HEK293 (cell line): ENCODE measurements around the gene FAM171A1.

Experiments used
- CTCF ChIA-PET: fragments of 350-600 bp; formaldehyde crosslinking; extraction: SDS; loops from one replicate; lab custom pipeline; 2021; ENCODE audit warnings: antibody characterized with exemption; lab: Yijun Ruan, JAX
- POLR2A ChIA-PET: fragments of 300-600 bp; formaldehyde crosslinking; extraction: SDS; loops from one replicate; lab custom pipeline; 2020; ENCODE audit warnings: antibody characterized with exemption, inconsistent platforms; lab: Yijun Ruan, JAX
- H3K27ac ChIP-seq: fragments of 200-500 bp; sonication (Bioruptor generic); 2 replicates; pipeline ENCODE4 v1.5.1; 2014; ENCODE audit warnings: low read depth, low read length, control low read depth, inconsistent platforms; ENCODE audit errors: extremely low read depth
- H3K36me3 ChIP-seq, 2 experiments: fragments of 200-500 bp in 1 of 2; sonication (Bioruptor generic) in 1 of 2; 1 replicate in 1 of 2; 2 replicates in 1 of 2; pipeline ENCODE4 v1.5.1; 2014 to 2017; ENCODE audit warnings: inconsistent platforms in 2 of 2, low read length in 2 of 2; ENCODE audit not compliant: control insufficient read depth in 2 of 2, insufficient read depth in 1 of 2
- H3K4me1 ChIP-seq: fragments of 200-500 bp; sonication (Bioruptor generic); 2 replicates; pipeline ENCODE4 v1.5.1; 2014; ENCODE audit warnings: mild to moderate bottlenecking, low read length, inconsistent platforms; ENCODE audit not compliant: control insufficient read depth, insufficient read depth
- H3K4me3 ChIP-seq: 2 replicates; pipeline ENCODE4 v1.5.1; 2011; ENCODE audit warnings: low read depth, mild to moderate bottlenecking, control low read depth, low read length, moderate library complexity
- H3K9me3 ChIP-seq: fragments of 200-500 bp; sonication (Bioruptor generic); 2 replicates; pipeline ENCODE4 v1.5.1; 2014; ENCODE audit warnings: low read depth, low read length, inconsistent platforms; ENCODE audit not compliant: control insufficient read depth, insufficient read depth
- BCL6B ChIP-seq: fragments of 450-650 bp; formaldehyde crosslinking; IDR thresholded peaks from 2 replicates; pipeline ENCODE4 v1.5.1; 2017; ENCODE audit warnings: missing biosample characterization, missing genetic modification characterization
- CTCF ChIP-seq: fragments of 450-650 bp; formaldehyde crosslinking; IDR thresholded peaks from 2 replicates; pipeline ENCODE4 v1.5.1; 2016; ENCODE audit warnings: missing biosample characterization, missing genetic modification characterization
- KLF8 ChIP-seq: fragments of 450-650 bp; formaldehyde crosslinking; IDR thresholded peaks from 2 replicates; pipeline ENCODE4 v1.5.1; 2016; ENCODE audit warnings: missing biosample characterization, missing genetic modification characterization
- KLF9 ChIP-seq: fragments of 450-650 bp; formaldehyde crosslinking; IDR thresholded peaks from 2 replicates; pipeline ENCODE4 v1.5.1; 2016; ENCODE audit warnings: missing biosample characterization, missing genetic modification characterization, low read depth
- PRDM4 ChIP-seq: fragments of 450-650 bp; formaldehyde crosslinking; IDR thresholded peaks from 2 replicates; pipeline ENCODE4 v1.5.1; 2017; ENCODE audit warnings: missing biosample characterization, missing genetic modification characterization
- SP3 ChIP-seq: fragments of 450-650 bp; formaldehyde crosslinking; IDR thresholded peaks from 2 replicates; pipeline ENCODE4 v1.5.1; 2016; ENCODE audit warnings: missing biosample characterization, missing genetic modification characterization
- TRIM28 ChIP-seq: IDR thresholded peaks from 2 replicates; pipeline ENCODE4 v1.6.1; 2011; ENCODE audit warnings: low read length, control low read depth, borderline replicate concordance
- ZBTB20 ChIP-seq: fragments of 450-650 bp; formaldehyde crosslinking; IDR thresholded peaks from 2 replicates; pipeline ENCODE4 v1.5.1; 2016; ENCODE audit warnings: missing biosample characterization, missing genetic modification characterization
- ZBTB8A ChIP-seq: fragments of 450-650 bp; formaldehyde crosslinking; IDR thresholded peaks from 2 replicates; pipeline ENCODE4 v1.5.1; 2016; ENCODE audit warnings: missing biosample characterization, missing genetic modification characterization
- ZNF140 ChIP-seq: fragments of 450-650 bp; formaldehyde crosslinking; IDR thresholded peaks from 2 replicates; pipeline ENCODE4 v1.5.1; 2016; ENCODE audit warnings: missing biosample characterization, missing genetic modification characterization
- ZNF16 ChIP-seq: fragments of 450-650 bp; formaldehyde crosslinking; IDR thresholded peaks from 2 replicates; pipeline ENCODE4 v1.5.1; 2016; ENCODE audit warnings: low read depth, missing biosample characterization, missing genetic modification characterization
- ZNF175 ChIP-seq: fragments of 450-650 bp; formaldehyde crosslinking; IDR thresholded peaks from 2 replicates; pipeline ENCODE4 v1.5.1; 2016; ENCODE audit warnings: missing biosample characterization, missing genetic modification characterization
- ZNF335 ChIP-seq: fragments of 450-650 bp; formaldehyde crosslinking; conservative IDR thresholded peaks from 2 replicates; pipeline ENCODE4 v1.5.1; 2016; ENCODE audit warnings: missing biosample characterization, missing genetic modification characterization
- ZNF394 ChIP-seq: fragments of 450-650 bp; formaldehyde crosslinking; IDR thresholded peaks from 2 replicates; pipeline ENCODE4 v1.5.1; 2016; ENCODE audit warnings: missing biosample characterization, missing genetic modification characterization, mild to moderate bottlenecking, moderate library complexity, borderline replicate concordance
- ZNF544 ChIP-seq: fragments of 450-650 bp; formaldehyde crosslinking; IDR thresholded peaks from 2 replicates; pipeline ENCODE4 v1.5.0; 2017; ENCODE audit warnings: missing biosample characterization, missing genetic modification characterization
- ZNF600 ChIP-seq: fragments of 450-650 bp; formaldehyde crosslinking; IDR thresholded peaks from 2 replicates; pipeline ENCODE4 v1.5.1; 2016; ENCODE audit warnings: missing biosample characterization, missing genetic modification characterization
- ZNF621 ChIP-seq: fragments of 450-650 bp; formaldehyde crosslinking; IDR thresholded peaks from 2 replicates; pipeline ENCODE4 v1.5.1; 2017; ENCODE audit warnings: missing biosample characterization, missing genetic modification characterization
- ZNF704 ChIP-seq: fragments of 450-650 bp; formaldehyde crosslinking; IDR thresholded peaks from 2 replicates; pipeline ENCODE4 v1.5.1; 2016; ENCODE audit warnings: missing biosample characterization, missing genetic modification characterization
- ZNF76 ChIP-seq: fragments of 450-650 bp; formaldehyde crosslinking; IDR thresholded peaks from 2 replicates; pipeline ENCODE4; 2016; ENCODE audit warnings: low read depth, missing biosample characterization, missing genetic modification characterization, borderline replicate concordance
- ZNF777 ChIP-seq: fragments of 450-650 bp; formaldehyde crosslinking; IDR thresholded peaks from 2 replicates; pipeline ENCODE4 v1.5.1; 2017; ENCODE audit warnings: missing biosample characterization, missing genetic modification characterization, borderline replicate concordance
- ZNF843 ChIP-seq: fragments of 450-650 bp; formaldehyde crosslinking; IDR thresholded peaks from 2 replicates; pipeline ENCODE4 v1.5.1; 2016; ENCODE audit warnings: missing biosample characterization, missing genetic modification characterization

The FAM171A1 gene

GRCh38 chr10:15172306-15172840 lies 198.7 kb downstream of the FAM171A1 start:
- ChIA-PET POLR2A (no interaction called here), CTCF (interaction anchor here (0.6 to 1.1 kb wide), 3 partner anchors 9 to 775 kb away, joined by 3 read pairs; no protein-coding TSS in a partner anchor)

GRCh38 chr10:15169555-15170401 lies 201.3 kb downstream of the FAM171A1 start:
- Histone ChIP-seq H3K27ac (no peak overlapping the region), H3K9me3 (no peaks in the 10 kb centered on the region), H3K4me1 (peaks cover 14% of the 10 kb centered on the region), H3K4me3 (no peak overlapping the region), H3K36me3 (no peaks in the 10 kb centered on the region)
- ChIA-PET CTCF (interaction anchor here (0.5 to 0.8 kb wide), 3 partner anchors 12 to 260 kb away, joined by 3 read pairs; no protein-coding TSS in a partner anchor), POLR2A (interaction anchor here (0.5 to 1.6 kb wide), 4 partner anchors 13 to 332 kb away, joined by 4 to 11 read pairs (median 4); partner anchors contain the start of genes CDNF, HSPA14, MSANTD7 and SUV39H2)
- TF ChIP-seq TRIM28 (peak; percentile 52; the same call in 1 of the 2 replicates), ZNF704 (tag by site-specific recombination) (no peak)

More at GRCh38 chr10:15172306-15172840, 198.7 kb downstream of the FAM171A1 start:
- H3K4me3 ChIP-seq = no peak overlapping the region
- no peaks in the 10 kb centered on the region for H3K9me3 ChIP-seq
- TF ChIP-seq ZNF621 (tag by site-specific recombination) (no peak), PRDM4 (peak; percentile 85)
- TF ChIP-seq, all 188 proteins: peak for 1
- no peak overlapping the region for H3K27ac ChIP-seq
- no peaks in the 10 kb centered on the region for H3K36me3 ChIP-seq
- peaks cover 4% of the 10 kb centered on the region; the same call in 1 of the 2 replicates for H3K4me1 ChIP-seq

GRCh38 chr10:15168786-15169554 lies 202.1 kb downstream of the FAM171A1 start:
- ChIA-PET POLR2A (interaction anchor here (0.5 to 1.6 kb wide), 13 partner anchors 9 to 331 kb away, joined by 3 to 11 read pairs (median 4); partner anchors contain the start of genes CDNF, HSPA14, MSANTD7 and SUV39H2), CTCF (interaction anchor here (0.5 to 0.8 kb wide), 3 partner anchors 13 to 261 kb away, joined by 3 read pairs; no protein-coding TSS in a partner anchor)
- no peak overlapping the region for H3K4me3 ChIP-seq
- TF ChIP-seq ZNF175 (tag by site-specific recombination) (no peak), ZNF335 (peak; percentile 13), BCL6B (tag by site-specific recombination) (no peak), ZNF140 (tag by site-specific recombination) (no peak), CTCF (tag by site-specific recombination) (no peak), ZBTB8A (peak; percentile 21; the same call in 1 of the 2 replicates), ZNF843 (no peak), ZNF777 (tag by site-specific recombination) (no peak), ZNF600 (tag by site-specific recombination) (peak; percentile 51), ZNF76 (tag by site-specific recombination) (no peak), SP3 (peak; percentile 45), ZNF394 (tag by site-specific recombination) (no peak), KLF9 (tag by site-specific recombination) (peak; percentile 8), ZNF16 (tag by site-specific recombination) (no peak), ZNF544 (tag by site-specific recombination) (no peak), KLF8 (tag by site-specific recombination) (peak; percentile 24), ZBTB20 (tag by site-specific recombination) (peak; percentile 29)

More at GRCh38 chr10:15168786-15169554, 202.1 kb downstream of the FAM171A1 start:
- H3K27ac ChIP-seq = no peak overlapping the region; the same call in 1 of the 2 replicates
- H3K36me3 ChIP-seq = no peaks in the 10 kb centered on the region
- peaks cover 17% of the 10 kb centered on the region for H3K4me1 ChIP-seq
- H3K9me3 ChIP-seq = no peaks in the 10 kb centered on the region
